ENCODE results near the gene MACROD1.

- no peak for TF ChIP-seq CTCF (optimal IDR thresholded peaks at IDR 0.05 in 1 of 3, IDR thresholded peaks at IDR 0.05 in 1 of 3, conservative IDR thresholded peaks at IDR 0.05 in 1 of 3; ENCODE audit: extremely low read depth in 1 of 3, insufficient read depth in 2 of 3, low read length in 3 of 3)
- TF ChIP-seq EZH2 (IDR thresholded peaks at IDR 0.05; ENCODE audit: low read length), result no peak
Measured at GRCh38 chr11:64128255-64129006, 37.5 kb downstream of the MACROD1 start.

All from keratinocyte (primary cell).